ENCODE results near the gene SPRR2F.

SPRR2F gene

GRCh38 chr1:153141377-153141776, 28.1 kb upstream of the SPRR2F start:
- ChIA-PET POLR2A (no interaction called here), CTCF (no interaction called here)
- H3K27ac ChIP-seq (ENCODE audit: extremely low read depth, low read depth, low read length) = no peak overlapping the region
- TF ChIP-seq ZNF629 (tag by site-specific recombination; IDR thresholded peaks at IDR 0.05) = no peak
- TF ChIP-seq ZNF48 (tag by site-specific recombination; IDR thresholded peaks at IDR 0.05) = no peak
- TF ChIP-seq YY1 (tag by site-specific recombination; IDR thresholded peaks at IDR 0.05) = no peak
- TF ChIP-seq ZFHX2 (tag by site-specific recombination; conservative IDR thresholded peaks at IDR 0.05) = no peak
- H3K9me3 ChIP-seq (ENCODE audit: control insufficient read depth, insufficient read depth, low read depth, low read length) = no peaks in the 10 kb centered on the region
- no peaks in the 10 kb centered on the region for H3K36me3 ChIP-seq (ENCODE audit: control insufficient read depth in 2 of 2, insufficient read depth in 1 of 2, low read length in 2 of 2)
- H3K4me3 ChIP-seq (ENCODE audit: low read depth, low read length) = no peak overlapping the region
- no peaks in the 10 kb centered on the region for H3K4me1 ChIP-seq (ENCODE audit: control insufficient read depth, insufficient read depth, low read length)

- POLR2A ChIA-PET = no interaction called here
- Histone ChIP-seq H3K36me3 (ENCODE audit: control insufficient read depth in 2 of 2, insufficient read depth in 1 of 2, low read length in 2 of 2) (no peaks in the 10 kb centered on the region), H3K4me3 (ENCODE audit: low read depth, low read length) (no peak overlapping the region), H3K9me3 (ENCODE audit: control insufficient read depth, insufficient read depth, low read depth, low read length) (no peaks in the 10 kb centered on the region), H3K4me1 (ENCODE audit: control insufficient read depth, insufficient read depth, low read length) (no peaks in the 10 kb centered on the region), H3K27ac (ENCODE audit: extremely low read depth, low read depth, low read length) (no peak overlapping the region)
- CTCF ChIA-PET = no interaction called here
- no peak for TF ChIP-seq ZNF132 (tag by site-specific recombination; IDR thresholded peaks at IDR 0.05; ENCODE audit: borderline replicate concordance)
- TF ChIP-seq ZNF184 (tag by site-specific recombination; IDR thresholded peaks at IDR 0.05) = no peak
- no peak for TF ChIP-seq ZNF654 (tag by site-specific recombination; IDR thresholded peaks at IDR 0.05; ENCODE audit: low read depth)
- TF ChIP-seq ZNF24 (tag by site-specific recombination; IDR thresholded peaks at IDR 0.05) = no peak
- no peak for TF ChIP-seq ZNF549 (tag by site-specific recombination; IDR thresholded peaks at IDR 0.05)
- TF ChIP-seq ZNF391 (tag by site-specific recombination; IDR thresholded peaks at IDR 0.05; ENCODE audit: borderline replicate concordance, low read depth) = no peak
- no peak for TF ChIP-seq HOXA7 (CRISPR knock-in tag; IDR thresholded peaks at IDR 0.05; ENCODE audit: borderline replicate concordance)
- no peak for TF ChIP-seq ZNF830 (tag by site-specific recombination; IDR thresholded peaks at IDR 0.05; ENCODE audit: low read depth)
- no peak for TF ChIP-seq ZNF221 (tag by site-specific recombination; IDR thresholded peaks at IDR 0.05; ENCODE audit: borderline replicate concordance)
- no peak for TF ChIP-seq ZNF426 (tag by site-specific recombination; IDR thresholded peaks at IDR 0.05)
- TF ChIP-seq ZBTB21 (tag by site-specific recombination; IDR thresholded peaks at IDR 0.05) = no peak
- TF ChIP-seq, protein P1, sequence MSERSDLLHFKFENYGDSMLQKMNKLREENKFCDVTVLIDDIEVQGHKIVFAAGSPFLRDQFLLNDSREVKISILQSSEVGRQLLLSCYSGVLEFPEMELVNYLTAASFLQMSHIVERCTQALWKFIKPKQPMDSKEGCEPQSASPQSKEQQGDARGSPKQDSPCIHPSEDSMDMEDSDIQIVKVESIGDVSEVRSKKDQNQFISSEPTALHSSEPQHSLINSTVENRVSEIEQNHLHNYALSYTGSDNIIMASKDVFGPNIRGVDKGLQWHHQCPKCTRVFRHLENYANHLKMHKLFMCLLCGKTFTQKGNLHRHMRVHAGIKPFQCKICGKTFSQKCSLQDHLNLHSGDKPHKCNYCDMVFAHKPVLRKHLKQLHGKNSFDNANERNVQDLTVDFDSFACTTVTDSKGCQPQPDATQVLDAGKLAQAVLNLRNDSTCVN (tag by site-specific recombination; optimal IDR thresholded peaks at IDR 0.05) = no peak
- TF ChIP-seq SCRT1 (tag by site-specific recombination; IDR thresholded peaks at IDR 0.05; ENCODE audit: borderline replicate concordance) = no peak
- no peak for TF ChIP-seq ZBTB20 (tag by site-specific recombination; IDR thresholded peaks at IDR 0.05)
- no peak for TF ChIP-seq ZNF768 (tag by site-specific recombination; IDR thresholded peaks at IDR 0.05)
- TF ChIP-seq, protein P2, sequence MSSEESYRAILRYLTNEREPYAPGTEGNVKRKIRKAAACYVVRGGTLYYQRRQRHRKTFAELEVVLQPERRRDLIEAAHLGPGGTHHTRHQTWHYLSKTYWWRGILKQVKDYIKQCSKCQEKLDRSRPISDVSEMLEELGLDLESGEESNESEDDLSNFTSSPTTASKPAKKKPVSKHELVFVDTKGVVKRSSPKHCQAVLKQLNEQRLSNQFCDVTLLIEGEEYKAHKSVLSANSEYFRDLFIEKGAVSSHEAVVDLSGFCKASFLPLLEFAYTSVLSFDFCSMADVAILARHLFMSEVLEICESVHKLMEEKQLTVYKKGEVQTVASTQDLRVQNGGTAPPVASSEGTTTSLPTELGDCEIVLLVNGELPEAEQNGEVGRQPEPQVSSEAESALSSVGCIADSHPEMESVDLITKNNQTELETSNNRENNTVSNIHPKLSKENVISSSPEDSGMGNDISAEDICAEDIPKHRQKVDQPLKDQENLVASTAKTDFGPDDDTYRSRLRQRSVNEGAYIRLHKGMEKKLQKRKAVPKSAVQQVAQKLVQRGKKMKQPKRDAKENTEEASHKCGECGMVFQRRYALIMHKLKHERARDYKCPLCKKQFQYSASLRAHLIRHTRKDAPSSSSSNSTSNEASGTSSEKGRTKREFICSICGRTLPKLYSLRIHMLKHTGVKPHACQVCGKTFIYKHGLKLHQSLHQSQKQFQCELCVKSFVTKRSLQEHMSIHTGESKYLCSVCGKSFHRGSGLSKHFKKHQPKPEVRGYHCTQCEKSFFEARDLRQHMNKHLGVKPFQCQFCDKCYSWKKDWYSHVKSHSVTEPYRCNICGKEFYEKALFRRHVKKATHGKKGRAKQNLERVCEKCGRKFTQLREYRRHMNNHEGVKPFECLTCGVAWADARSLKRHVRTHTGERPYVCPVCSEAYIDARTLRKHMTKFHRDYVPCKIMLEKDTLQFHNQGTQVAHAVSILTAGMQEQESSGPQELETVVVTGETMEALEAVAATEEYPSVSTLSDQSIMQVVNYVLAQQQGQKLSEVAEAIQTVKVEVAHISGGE (tag by site-specific recombination; conservative IDR thresholded peaks at IDR 0.05; ENCODE audit: low read depth) = no peak
- no peak for TF ChIP-seq GFI1B (tag by site-specific recombination; IDR thresholded peaks at IDR 0.05)
- TF ChIP-seq ZFP3 (tag by site-specific recombination; IDR thresholded peaks at IDR 0.05; ENCODE audit: low read depth) = no peak
- no peak for TF ChIP-seq ZSCAN23 (tag by site-specific recombination; IDR thresholded peaks at IDR 0.05)
These were observed 27.2 kb upstream of the SPRR2F start for GRCh38 chr1:153140484-153140883.
